Caco-2 (cell line): Measurements from ENCODE around the gene C20orf202. TPM values are rescaled to one million over a fixed set of nuclear protein-coding genes. Genes with fewer than 3 reads are reported as not detected.

Source experiments
- BruUV-seq: library from RNA; stranded (reverse); fragments of 400-500 nt; replicated peaks from 2 replicates; lab custom pipeline; 2021; lab: Mats Ljungman, UMichigan
- CTCF ChIA-PET: fragments of 300-600 bp; sonication (Branson Sonifier 250); formaldehyde crosslinking; loops from one replicate; lab custom pipeline; 2022; ENCODE audit warnings: antibody characterized with exemption; lab: Charles Lee
- POLR2A ChIA-PET: fragments of 300-600 bp; sonication (Branson Sonifier 250); formaldehyde crosslinking; loops from one replicate; lab custom pipeline; 2022; ENCODE audit warnings: antibody characterized with exemption; lab: Charles Lee
- DNase-seq, 2 experiments: peaks; one replicate each; pipeline versions ENCODE4 v3.0.0 to v3.0.0-alpha.2; 2020 to 2022
- H3K27me3 ChIP-seq: replicated peaks from 2 replicates; pipeline ENCODE4 v1.6.0; 2011; ENCODE audit warnings: low read length; ENCODE audit not compliant: control insufficient read depth, insufficient read depth
- H3K36me3 ChIP-seq: 2 replicates; pipeline ENCODE4 v1.5.1; 2011; ENCODE audit warnings: low read length; ENCODE audit not compliant: control insufficient read depth, insufficient read depth
- H3K4me1 ChIP-seq: fragments of 250-450 bp; sonication (Bioruptor Pico); 2 replicates; pipeline ENCODE4 v1.5.1; 2020; ENCODE audit warnings: mild to moderate bottlenecking
- H3K4me3 ChIP-seq: 2 replicates; pipeline ENCODE4 v1.5.1; 2011; ENCODE audit warnings: low read depth, mild to moderate bottlenecking, control low read depth, low read length
- H3K9me3 ChIP-seq: fragments of 250-450 bp; sonication (Bioruptor Pico); 2 replicates; pipeline ENCODE4 v1.5.1; 2020; ENCODE audit warnings: mild to moderate bottlenecking, moderate library complexity
- H3K27ac Mint-ChIP-seq: one replicate; pipeline ENCODE4 v1.8.0; 2022; ENCODE audit warnings: mixed read lengths; ENCODE audit not compliant: unreplicated experiment
- H3K27me3 Mint-ChIP-seq: one replicate; pipeline ENCODE4 v1.8.0; 2022; ENCODE audit warnings: mixed read lengths; ENCODE audit not compliant: insufficient read depth, unreplicated experiment
- H3K36me3 Mint-ChIP-seq: one replicate; pipeline ENCODE4 v1.8.0; 2022; ENCODE audit warnings: mild to moderate bottlenecking, mixed read lengths; ENCODE audit not compliant: insufficient read depth, unreplicated experiment
- H3K4me1 Mint-ChIP-seq: one replicate; pipeline ENCODE4 v1.8.0; 2022; ENCODE audit warnings: low read depth, mixed read lengths; ENCODE audit not compliant: unreplicated experiment
- H3K4me3 Mint-ChIP-seq: one replicate; pipeline ENCODE4 v1.8.0; 2022; ENCODE audit warnings: mild to moderate bottlenecking, moderate library complexity, mixed read lengths; ENCODE audit not compliant: unreplicated experiment
- H3K9me3 Mint-ChIP-seq: one replicate; pipeline ENCODE4 v1.8.0; 2022; ENCODE audit warnings: mixed read lengths; ENCODE audit not compliant: unreplicated experiment
- CTCF ChIP-seq, 2 experiments: fragments of 200-600 bp in 1 of 2; IDR thresholded peaks; 1 replicate in 1 of 2; 2 replicates in 1 of 2; pipeline versions ENCODE4 v1.5.1 to v1.8.0; 2011 to 2022; ENCODE audit warnings: antibody characterized with exemption in 1 of 2, control low read depth in 1 of 2, inconsistent platforms in 1 of 2, low read depth in 1 of 2, low read length in 1 of 2, mild to moderate bottlenecking in 1 of 2, moderate library complexity in 1 of 2; ENCODE audit not compliant: insufficient read depth in 1 of 2, severe bottlenecking in 1 of 2, unreplicated experiment in 1 of 2
- intact Hi-C: fragments of 100-400 bp; cut with micrococcal nuclease; formaldehyde crosslinking; loops from one replicate; pipeline ENCODE4 v1.10.0; 2022; ENCODE audit not compliant: unreplicated experiment
- total RNA-seq: library from RNA; stranded (reverse); gene quantifications from 2 replicates; pipeline ENCODE4 v1.2.3, GENCODE V29; 2022

C20orf202 gene
- total RNA-seq, 1 experiment from 2014 or later, result not detected

- H3K27ac Mint-ChIP-seq, result no peak overlapping the region
- BruUV-seq, result no TSS peak
- no peaks in the 10 kb centered on the region for H3K27me3 Mint-ChIP-seq
- H3K36me3 Mint-ChIP-seq, result peaks cover 7% of the 10 kb centered on the region
- no peaks in the 10 kb centered on the region for H3K9me3 ChIP-seq
- H3K27me3 ChIP-seq, result no peaks in the 10 kb centered on the region
- no peak for DNase-seq
- no peak for TF ChIP-seq CTCF (IDR thresholded peaks at IDR 0.05; ENCODE audit: insufficient read depth in 1 of 2, low read depth in 1 of 2, low read length in 1 of 2, severe bottlenecking in 1 of 2, unreplicated experiment in 1 of 2)
- H3K4me3 Mint-ChIP-seq, result no peak overlapping the region
- H3K4me1 Mint-ChIP-seq, result no peaks in the 10 kb centered on the region
- ChIA-PET CTCF (no interaction called here), POLR2A (no interaction called here)
- no peaks in the 10 kb centered on the region for H3K9me3 Mint-ChIP-seq
- intact Hi-C loops, result no loop called here
- no peak overlapping the region for H3K4me3 ChIP-seq
- H3K4me1 ChIP-seq, result no peaks in the 10 kb centered on the region
- H3K36me3 ChIP-seq, result no peaks in the 10 kb centered on the region
These were observed 24.6 kb upstream of the C20orf202 start for GRCh38 chr20:1178623-1179022.

DNA sequence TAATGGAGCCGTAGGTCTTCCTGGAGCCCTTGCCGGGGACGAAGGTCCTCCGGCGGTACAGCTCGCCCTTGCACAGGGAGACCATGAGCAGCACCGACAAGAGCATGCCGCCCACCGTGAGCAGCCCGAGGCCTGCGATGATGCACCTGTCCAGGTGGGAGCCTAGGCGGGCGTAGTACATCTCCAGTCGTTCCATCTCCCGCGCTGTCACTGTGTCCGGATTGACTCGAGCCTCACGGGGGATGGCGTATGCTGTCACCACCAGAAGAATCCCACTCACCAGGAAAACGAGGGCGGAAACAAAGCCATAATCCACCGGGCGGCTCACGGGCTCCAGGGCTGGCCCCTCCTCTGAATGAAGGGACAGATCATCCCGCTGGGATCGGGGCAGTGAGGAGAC lies 22.3 kb upstream of the C20orf202 start:
- CTCF ChIA-PET, result no interaction called here
- peaks cover 2% of the 10 kb centered on the region for H3K4me1 ChIP-seq
- H3K9me3 ChIP-seq, result no peaks in the 10 kb centered on the region
- no TSS peak for BruUV-seq
- intact Hi-C loops, result loop anchor here (10.0 kb wide), 1 partner anchor 366 kb away; no protein-coding TSS in a partner anchor
- no peaks in the 10 kb centered on the region for H3K4me1 Mint-ChIP-seq
- no peak for TF ChIP-seq CTCF (IDR thresholded peaks at IDR 0.05; ENCODE audit: insufficient read depth in 1 of 2, low read depth in 1 of 2, low read length in 1 of 2, severe bottlenecking in 1 of 2, unreplicated experiment in 1 of 2)
- no peaks in the 10 kb centered on the region for H3K36me3 ChIP-seq
- H3K27me3 Mint-ChIP-seq, result no peaks in the 10 kb centered on the region
- H3K27me3 ChIP-seq, result no peaks in the 10 kb centered on the region
- POLR2A ChIA-PET, result no interaction called here
- no peak overlapping the region for H3K4me3 Mint-ChIP-seq
- no peak overlapping the region for H3K27ac Mint-ChIP-seq
- no peak for DNase-seq
- no peak overlapping the region for H3K4me3 ChIP-seq
- peaks cover 10% of the 10 kb centered on the region for H3K36me3 Mint-ChIP-seq
- H3K9me3 Mint-ChIP-seq, result no peaks in the 10 kb centered on the region

GRCh38 chr20:1182106-1182505 lies 21.1 kb upstream of the C20orf202 start:
- H3K27me3 Mint-ChIP-seq, result no peaks in the 10 kb centered on the region
- H3K4me3 ChIP-seq, result no peak overlapping the region
- BruUV-seq, result no TSS peak
- H3K4me1 Mint-ChIP-seq, result no peaks in the 10 kb centered on the region
- DNase-seq, result no peak
- H3K36me3 ChIP-seq, result no peaks in the 10 kb centered on the region
- ChIA-PET CTCF (no interaction called here), POLR2A (no interaction called here)
- H3K9me3 ChIP-seq, result no peaks in the 10 kb centered on the region
- no peak overlapping the region for H3K4me3 Mint-ChIP-seq
- intact Hi-C loops, result loop anchor here (10.0 kb wide), 1 partner anchor 367 kb away; no protein-coding TSS in a partner anchor
- H3K36me3 Mint-ChIP-seq, result peaks cover 10% of the 10 kb centered on the region
- peaks cover 13% of the 10 kb centered on the region for H3K4me1 ChIP-seq
- TF ChIP-seq CTCF (IDR thresholded peaks at IDR 0.05; ENCODE audit: insufficient read depth in 1 of 2, low read depth in 1 of 2, low read length in 1 of 2, severe bottlenecking in 1 of 2, unreplicated experiment in 1 of 2), result no peak
- H3K27me3 ChIP-seq, result no peaks in the 10 kb centered on the region
- no peak overlapping the region for H3K27ac Mint-ChIP-seq
- no peaks in the 10 kb centered on the region for H3K9me3 Mint-ChIP-seq
